Urinary bladder (tissue), 2 donors: ENCODE data around the gene KIAA0930. TPM values are rescaled to one million over a fixed set of nuclear protein-coding genes. Genes with fewer than 3 reads are reported as not detected.
A peak's percentile ranks its signal among the peaks of the same experiment; 100 is the strongest.

Experiments
- polyA plus RNA-seq: library from polyadenylated mRNA; stranded (reverse); fragments of 200-250 nt; gene quantifications from one replicate; pipeline ENCODE4 v1.2.3, GENCODE V29; 2013
- small RNA-seq: library from RNA; depleted of rRNA; stranded (forward); fragments of <200 nt; gene quantifications from one replicate; pipeline ENCODE3, GENCODE V24; 2014
- total RNA-seq: library from RNA; depleted of rRNA; stranded (reverse); fragments of >200 nt; gene quantifications from one replicate; pipeline ENCODE4 v1.2.3, GENCODE V29; 2014
- donor health status: healthy.

The KIAA0930 gene
- total and polyA plus RNA-seq, 2 donors: 22.9 to 58.7 TPM

Small RNAs within 50 kb of the gene (small RNA-seq; reads per million reads assigned to genes)
- gene MIR1249: 0.56 reads per million, percentile 53 among the genes with 10 or more reads in this experiment

Other genes with a start within 250 kb of the KIAA0930 start
- gene PHF21B, start 230.9 kb downstream of the KIAA0930 start, total RNA-seq: 0.63 TPM
- gene PHF21B, start 230.9 kb downstream of the KIAA0930 start, polyA plus RNA-seq: 0.61 TPM
- gene NUP50, start 77.0 kb downstream of the KIAA0930 start, total RNA-seq: 44.3 TPM
- 17.6 TPM for gene NUP50, start 77.0 kb downstream of the KIAA0930 start, polyA plus RNA-seq
- 88.9 TPM for gene UPK3A, start 44.1 kb upstream of the KIAA0930 start, total RNA-seq
- 15.4 TPM for gene UPK3A, start 44.1 kb upstream of the KIAA0930 start, polyA plus RNA-seq
- gene FAM118A, start 69.0 kb upstream of the KIAA0930 start, total RNA-seq: 14.9 TPM
- 20.1 TPM for gene FAM118A, start 69.0 kb upstream of the KIAA0930 start, polyA plus RNA-seq
- gene SMC1B, start 172.7 kb upstream of the KIAA0930 start, total RNA-seq: 0.16 TPM
- gene SMC1B, start 172.7 kb upstream of the KIAA0930 start, polyA plus RNA-seq: not detected
- 3.1 TPM for gene RIBC2, start 172.8 kb upstream of the KIAA0930 start, total RNA-seq
- 0.51 TPM for gene RIBC2, start 172.8 kb upstream of the KIAA0930 start, polyA plus RNA-seq